IPS-NIHi11 (cell line): ENCODE data around the gene WDR59.
"Not testable (repeated sequence)": the region's sequence is repeated elsewhere in the genome, so short reads cannot be mapped to it uniquely, and the experiment has no call there.

Experiments
- DNase-seq: peaks from one replicate; pipeline ENCODE4 v3.0.0; 2012; ENCODE audit warnings: mixed read lengths, low spot score

Gene WDR59

DNA sequence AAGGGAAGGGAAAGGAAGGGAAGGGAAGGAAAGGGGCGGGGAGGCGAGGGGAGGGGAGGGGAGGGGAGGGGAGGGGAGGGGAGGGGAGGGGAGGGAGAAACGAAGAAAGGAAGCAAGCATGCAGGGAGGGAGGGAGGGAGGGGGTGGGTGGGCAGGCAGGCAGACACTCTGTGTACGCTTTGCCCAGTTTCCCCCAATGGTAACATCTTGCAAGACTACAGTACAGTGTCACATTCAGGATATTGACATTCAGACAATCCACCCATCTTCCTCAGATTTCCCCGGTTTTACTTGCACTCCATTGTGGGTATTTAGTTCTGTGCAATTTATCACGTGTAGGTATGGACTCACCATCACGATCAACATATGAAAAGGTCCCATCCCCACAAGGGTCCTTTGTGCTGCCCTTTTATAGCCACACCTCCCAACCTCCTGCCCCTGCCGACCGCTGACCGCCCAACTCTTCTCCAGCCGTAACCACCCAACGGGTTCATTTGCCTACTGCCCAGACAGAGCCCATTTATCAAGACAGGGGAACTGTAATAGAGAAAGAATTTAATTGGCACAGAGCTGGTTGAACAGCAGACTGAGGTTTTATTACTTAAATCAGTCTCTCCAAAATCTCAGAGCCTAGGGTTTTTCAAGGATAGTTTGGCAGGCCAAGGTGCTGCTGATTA is 118.9 kb downstream of the WDR59 start:
- DNase-seq = peak; percentile 65

DNA sequence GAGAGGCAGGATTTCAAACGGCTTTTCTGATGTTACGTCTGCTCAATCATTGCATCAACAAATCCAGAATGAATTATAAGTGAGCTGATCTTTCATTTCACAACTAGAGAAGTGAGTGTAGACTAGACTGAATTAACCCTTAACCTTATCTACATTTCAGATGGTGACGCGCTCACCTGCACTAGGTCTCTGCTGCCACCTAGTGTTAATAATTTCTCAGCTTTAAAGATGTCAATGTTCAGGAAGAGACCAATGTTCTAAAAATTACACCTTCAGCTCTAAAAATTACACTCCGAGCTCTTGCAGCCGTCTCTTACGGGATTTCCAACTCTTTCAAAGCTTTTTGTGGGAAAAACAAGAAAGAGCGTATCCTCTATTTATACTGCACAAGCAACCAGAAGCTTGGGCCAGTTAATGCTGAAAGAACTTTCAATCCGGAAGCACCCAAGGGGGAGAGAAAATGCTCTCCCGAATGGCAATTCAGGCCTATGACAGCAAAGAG is 122.1 kb downstream of the WDR59 start:
- DNase-seq = peak; percentile 65

DNA sequence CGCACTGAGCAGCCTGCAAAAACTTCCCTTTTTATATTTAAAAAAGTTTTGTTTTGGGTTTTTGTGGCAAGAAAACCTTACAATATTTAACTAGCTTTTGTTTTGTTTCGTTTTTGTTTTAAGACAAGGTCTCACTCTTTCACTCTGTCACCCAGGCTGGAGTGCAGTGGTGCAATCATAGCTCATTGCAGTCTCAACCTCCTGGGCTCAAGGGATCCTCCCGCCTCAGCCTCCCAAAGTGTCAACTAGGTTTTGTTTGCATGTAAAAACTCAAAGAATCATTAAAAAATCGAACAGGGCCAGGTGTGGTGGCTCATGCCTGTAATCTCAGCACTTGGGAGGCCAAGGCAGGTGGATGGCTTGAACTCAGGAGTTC is 132.4 kb downstream of the WDR59 start:
- DNase-seq = no peak

DNA sequence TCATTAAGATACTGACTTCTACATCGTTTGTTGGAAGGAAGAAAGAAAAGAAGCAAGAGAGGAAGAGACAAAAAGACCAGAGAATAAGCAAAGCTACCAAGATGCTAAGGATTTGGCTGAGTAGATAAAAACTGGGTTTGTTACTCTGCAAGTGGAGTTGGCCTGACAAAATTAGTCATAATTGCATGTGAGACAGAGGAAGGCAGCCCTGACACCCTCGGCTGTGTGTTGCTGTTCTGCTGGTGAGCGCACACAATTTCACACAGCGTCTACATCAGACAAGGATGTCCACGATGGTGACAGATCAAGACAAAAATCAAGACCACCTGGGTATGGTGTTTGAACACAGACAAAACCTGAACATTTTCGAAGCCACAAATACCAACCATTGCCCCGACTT is 134.9 kb downstream of the WDR59 start:
- DNase-seq = no peak

DNA sequence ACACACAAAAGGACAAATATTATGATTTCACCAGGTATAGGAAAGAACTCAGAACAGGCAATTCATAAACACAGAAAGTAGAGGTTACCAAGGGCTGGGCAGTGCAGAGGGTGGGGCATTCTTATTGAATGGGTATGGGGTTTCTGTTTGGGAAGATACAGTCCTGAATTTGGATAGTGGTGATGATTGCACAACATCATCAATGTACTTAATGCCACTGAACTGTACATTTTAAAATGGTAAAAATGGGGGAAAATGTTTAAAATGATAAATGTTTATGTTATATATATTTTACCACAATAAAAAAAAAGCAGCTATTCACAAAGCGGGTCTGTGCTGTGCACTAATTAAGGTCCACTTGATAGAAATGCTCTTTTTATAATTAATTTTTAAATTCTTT is 137.7 kb downstream of the WDR59 start:
- DNase-seq = no peak

DNA sequence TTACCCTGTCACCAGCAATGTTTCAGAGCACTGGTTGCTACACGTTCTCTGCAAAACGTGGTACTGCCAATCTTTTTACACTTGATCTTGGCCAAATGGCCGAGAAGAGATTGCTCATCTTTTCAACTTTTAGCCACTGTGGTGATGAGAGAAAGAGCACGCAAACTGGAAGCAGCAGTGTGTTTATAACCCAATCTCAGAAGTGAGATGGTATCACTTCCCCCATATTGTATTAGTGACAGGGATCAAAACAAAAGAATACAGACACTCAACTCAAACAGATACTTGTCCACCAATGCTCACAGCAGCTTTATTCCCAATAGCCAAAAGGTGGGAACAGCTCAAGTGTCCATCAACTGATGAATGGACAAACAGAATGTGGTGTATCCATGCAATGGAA is 138.2 kb downstream of the WDR59 start:
- DNase-seq = no peak

DNA sequence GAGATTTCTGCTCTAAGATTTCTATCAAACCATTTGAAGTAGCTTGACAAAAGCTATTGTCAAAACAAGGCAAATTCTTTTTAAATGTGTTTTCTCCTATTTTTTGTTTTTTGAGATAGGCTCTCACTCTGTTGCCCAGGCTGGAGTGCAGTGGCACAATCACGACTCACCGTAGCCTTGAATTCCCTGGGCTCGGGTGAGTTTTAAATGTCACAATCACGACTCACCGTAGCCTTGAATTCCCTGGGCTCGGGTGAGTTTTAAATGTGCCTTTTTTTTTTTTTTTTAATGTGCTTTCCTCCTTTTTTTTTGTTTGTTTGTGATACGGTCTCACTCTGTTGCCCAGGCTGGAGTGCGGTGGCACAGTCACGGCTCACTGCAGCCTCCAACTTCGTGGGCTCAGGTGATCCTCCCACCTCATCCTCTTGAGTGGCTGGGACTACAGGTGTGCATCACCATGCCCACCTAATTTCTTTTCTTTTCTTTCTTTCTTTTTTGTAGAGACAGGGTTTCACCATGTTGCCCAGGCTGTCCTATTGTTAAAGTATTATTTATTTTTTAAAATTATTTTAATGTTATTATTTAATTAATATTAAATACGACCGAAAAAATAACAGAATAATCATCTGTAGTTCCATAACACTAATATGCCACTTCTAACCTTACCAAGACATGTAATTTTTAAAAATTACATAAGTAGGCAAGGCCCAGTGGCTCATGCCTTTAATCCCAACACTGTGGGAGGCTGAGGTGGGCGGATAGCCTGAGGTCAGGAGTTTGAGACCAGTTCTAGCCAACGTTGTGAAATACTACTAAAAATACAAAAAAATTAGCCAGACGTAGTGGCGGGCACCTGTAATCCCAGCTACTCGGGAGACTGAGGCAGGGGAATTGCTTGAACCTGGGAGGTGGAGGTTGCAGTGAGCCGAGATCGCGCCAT is 140.6 kb downstream of the WDR59 start:
- DNase-seq = no peak

DNA sequence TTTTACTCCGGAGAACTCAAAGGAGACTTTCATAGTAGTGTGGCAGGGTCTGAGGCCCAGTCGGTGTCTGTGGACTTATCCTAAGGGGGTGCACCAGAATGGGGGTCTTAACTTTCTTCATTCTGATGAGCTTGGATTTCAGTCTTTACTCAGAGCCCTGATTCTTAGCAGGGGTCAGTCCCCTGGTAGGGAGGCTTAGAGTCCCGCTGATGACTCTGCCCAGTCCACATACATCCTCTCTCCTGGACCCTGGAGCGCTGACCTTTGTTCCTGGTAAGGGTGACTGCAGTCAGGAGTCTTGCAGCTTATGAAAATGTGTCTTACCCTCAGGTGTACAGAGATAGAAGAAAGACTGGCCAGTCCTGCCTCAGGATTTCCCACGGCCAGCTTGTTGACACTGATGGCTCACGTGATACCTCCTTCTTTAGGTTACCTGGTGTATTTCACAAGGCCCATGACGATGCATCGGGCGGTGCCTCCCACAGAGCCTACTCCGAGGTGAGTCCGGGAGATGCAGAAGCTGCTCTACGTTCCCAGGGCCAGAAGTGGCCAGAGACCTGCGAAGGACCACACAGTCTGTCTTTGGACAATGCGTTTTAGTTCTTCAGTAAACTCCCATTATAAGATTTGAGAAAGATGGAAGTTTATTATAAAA is 141.4 kb downstream of the WDR59 start:
- DNase-seq = not testable (repeated sequence)

DNA sequence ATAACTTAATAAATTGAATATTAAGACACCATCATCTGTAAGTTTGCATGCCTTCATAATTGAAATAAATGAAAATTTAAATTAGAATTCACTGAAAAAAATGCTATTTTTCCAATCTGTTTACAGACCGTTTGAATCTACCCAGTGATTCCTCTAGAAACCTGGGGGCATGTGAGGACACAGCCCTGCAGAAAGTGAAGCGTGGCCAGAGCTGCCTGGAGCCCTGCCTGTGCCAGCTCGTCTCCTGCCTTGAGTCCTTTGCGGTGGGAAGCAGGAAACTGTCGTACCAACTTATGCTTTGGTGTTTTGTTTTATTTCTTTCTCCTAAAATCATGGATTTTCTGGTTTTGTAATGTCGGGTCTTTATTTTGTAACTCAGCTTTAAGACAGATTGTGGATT is 142.5 kb downstream of the WDR59 start:
- no peak for DNase-seq

DNA sequence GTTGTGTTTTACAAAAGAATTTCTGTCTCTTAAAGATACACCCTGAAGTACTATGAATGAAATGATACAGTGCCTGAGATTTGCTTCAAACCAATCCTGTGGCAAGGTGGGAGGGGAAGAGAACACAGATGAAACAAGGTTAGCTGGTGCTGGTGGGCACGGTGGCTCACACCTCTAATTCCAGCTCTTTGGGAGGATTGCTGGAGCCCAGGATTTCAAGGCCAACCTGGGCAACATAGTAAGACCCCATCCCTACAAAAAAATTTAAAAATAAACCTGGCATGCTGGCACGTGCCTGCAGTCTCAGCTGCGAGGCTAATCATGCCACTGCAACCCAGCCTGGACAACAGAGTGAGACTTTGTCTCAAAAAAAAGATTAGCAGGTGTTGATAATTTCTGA is 143.0 kb downstream of the WDR59 start:
- DNase-seq = no peak

DNA sequence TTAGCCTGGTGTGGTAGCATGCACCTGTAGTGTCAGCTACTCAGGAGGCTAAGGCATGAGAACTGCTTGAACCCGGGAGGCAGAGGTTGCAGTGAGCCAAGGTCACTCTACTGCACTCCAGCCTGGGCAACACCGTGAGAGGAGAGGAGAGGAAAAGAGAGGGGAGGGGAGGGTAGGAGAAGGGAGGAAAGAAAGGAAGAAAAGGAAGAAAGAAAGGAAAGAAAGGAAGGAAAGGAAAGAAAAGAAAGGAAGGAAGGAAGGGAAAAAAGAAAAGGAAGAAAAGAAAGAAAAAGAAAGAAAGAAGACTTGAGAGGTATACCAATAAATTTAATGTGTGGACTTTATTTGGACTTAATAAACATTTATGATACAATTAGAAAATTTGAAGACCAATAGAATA is 143.5 kb downstream of the WDR59 start:
- no peak for DNase-seq

DNA sequence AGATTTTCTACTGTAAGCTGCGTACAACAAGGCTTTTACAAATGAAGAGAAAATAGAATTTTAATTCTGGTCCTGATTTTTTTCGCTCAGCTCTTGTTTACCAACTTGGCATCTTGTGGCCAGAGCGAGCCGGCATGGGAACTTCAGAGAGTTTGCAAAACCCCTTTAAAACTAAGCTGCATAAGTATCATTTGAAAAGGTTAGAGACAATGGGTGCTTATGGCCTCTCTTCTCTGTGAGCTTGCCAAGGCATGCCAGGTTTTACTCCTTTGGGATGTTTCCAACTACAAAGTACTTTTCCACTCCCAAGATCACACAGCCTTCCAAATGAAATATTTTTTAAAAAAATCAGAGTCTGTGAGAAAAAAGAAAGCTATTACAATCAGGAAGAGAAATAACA is 147.9 kb downstream of the WDR59 start:
- DNase-seq = no peak

DNA sequence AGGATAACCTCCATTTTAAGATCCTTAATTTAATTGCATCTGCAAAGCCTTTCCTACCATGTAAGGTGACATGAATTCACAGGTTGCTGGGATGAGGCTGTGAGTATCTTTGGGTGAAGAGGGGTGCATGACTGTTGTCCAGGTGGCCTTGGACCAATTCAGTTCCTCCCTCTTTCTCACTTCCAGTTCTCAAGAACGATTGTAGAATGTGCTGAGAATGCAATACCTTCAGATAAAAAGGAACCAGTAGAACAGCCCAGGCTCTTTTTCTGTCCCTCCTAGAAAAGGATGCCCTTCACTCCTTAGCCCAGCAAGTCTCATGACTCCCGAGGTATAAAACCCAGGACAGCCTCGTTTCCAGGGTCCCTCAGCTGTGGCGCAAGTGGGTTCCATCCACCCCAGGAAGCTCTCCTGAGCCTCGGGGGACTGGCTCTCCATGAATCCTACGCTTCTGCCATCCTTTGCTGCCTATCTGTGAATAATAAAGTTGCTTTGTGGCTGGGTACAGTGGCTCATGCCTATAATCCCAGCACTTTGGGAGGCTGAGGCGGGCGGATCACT is 148.7 kb downstream of the WDR59 start:
- DNase-seq = no peak

DNA sequence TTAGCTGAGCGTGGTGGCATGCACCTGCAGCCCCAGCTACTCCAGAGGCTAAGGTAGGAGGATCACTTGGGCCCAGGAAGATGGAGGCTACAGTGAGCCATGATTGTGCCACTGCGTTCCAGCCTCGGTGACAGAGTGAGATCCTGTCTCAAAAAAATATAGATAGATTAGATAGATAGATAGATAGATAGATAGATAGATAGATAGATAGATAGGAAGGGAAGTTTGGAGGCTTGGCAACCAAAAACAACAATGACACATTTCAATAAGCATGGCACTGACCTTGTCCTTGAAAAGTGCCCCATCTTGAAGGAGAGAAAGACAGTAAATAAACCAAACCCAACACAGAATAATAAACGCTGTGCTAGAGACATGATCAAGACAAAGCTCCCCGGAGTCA is 152.7 kb downstream of the WDR59 start:
- DNase-seq = no peak

DNA sequence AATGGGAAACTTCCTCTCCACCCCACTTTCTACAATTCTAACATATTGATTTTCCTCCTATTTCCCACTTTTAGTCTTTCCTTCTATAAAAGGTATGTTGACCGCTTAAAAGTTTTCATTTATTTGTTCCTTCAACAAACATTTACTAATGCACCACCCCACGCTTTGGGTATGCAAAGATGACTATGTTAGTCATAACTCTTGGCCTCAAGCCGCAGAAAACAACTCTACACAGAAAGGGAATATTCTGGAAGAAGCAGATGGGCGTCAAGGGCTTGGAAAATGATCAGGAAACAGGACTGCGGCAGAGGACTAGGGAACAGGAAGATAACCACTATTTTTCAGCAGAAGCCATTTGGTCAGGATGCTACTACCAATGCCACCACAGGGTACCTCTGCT is 153.5 kb downstream of the WDR59 start:
- DNase-seq = no peak

DNA sequence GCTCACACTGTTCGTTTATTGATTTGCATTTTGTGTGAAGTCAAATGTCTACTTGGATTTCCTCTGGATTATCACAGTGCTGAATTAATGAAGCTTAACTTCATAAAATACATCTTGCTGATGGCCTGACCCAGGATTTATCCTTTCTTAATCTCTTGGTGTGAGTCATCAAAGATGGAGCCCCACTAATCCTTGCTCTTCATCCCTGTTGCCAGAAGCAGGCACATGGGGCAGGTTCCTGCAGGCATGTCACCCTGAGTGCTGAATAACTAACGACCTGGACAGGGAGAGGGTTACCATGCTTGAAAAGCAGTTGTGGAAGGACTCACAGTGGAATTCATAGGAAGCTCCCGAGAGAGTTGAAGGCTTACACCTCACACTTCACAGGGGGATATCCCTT is 154.3 kb downstream of the WDR59 start:
- DNase-seq = no peak

DNA sequence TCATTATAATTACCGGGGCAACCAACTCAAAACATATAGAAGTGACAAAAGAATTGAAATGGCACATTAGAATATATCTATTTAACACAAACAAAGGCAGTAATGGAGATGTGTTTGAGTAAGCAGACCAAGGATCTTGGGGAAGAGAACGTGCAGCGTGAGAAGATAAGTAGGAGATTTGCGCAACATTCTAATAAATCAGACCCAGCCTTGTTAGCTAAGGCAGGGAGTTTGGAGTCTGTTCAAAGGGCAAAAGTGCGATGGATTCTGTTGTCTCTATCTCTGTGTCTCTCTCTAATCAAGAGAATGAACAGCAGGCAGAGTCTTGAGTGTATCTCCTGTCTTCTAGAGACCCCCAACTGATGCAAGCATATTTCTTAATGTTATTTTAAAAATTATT is 155.3 kb downstream of the WDR59 start:
- DNase-seq = no peak

DNA sequence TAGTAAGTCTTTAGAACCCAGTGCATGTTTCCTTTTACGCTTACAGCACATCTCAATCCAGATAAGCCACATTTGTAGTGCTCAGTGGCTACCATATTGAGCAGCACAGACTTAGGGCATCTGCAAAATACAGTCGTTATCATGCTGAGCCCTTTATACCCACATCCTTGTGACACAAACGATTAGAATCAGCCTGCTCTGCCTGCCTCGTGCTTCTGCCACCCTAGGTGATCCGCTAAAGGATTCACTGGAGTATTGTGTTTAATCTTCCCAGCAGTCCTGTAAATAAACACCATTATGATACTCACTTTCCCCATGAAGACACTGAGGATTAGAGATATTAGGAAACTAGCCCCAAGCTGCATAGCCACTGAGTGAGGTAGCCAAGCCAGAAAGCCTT is 159.0 kb downstream of the WDR59 start:
- no peak for DNase-seq

DNA sequence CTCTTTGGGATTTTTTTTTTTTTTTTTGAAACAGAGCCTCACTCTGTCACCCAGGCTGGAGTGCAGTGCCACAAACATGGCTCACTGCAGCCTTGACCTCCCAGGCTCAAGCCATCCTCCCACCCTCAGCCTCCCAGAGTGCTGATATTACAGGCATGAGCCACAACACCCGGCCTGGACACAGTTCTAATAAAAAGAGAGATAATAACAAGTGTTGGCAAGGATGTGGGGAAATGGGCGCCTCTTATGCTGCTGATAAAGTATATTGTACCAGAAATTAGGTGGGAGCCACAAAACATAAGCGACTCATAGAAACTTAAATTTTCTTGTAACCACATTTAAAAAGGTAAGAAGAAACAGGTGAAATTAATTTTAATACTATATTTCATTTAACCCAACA is 159.9 kb downstream of the WDR59 start:
- no peak for DNase-seq
